HG02642 (cell line): ENCODE data around the gene GTF2H2C.
A peak's percentile ranks its signal among the peaks of the same experiment; 100 is the strongest.
"Not testable (repeated sequence)": the region's sequence is repeated elsewhere in the genome, so short reads cannot be mapped to it uniquely, and the experiment has no call there.

Source experiments
- ATAC-seq: cut with Tn5 transposase; IDR thresholded peaks from one replicate; pipeline ENCODE4 v1.9.1; 2021; ENCODE audit warnings: mild to moderate bottlenecking; ENCODE audit not compliant: unreplicated experiment, poor library complexity

Gene GTF2H2C

GRCh38 chr5:69559908-69560330 lies at the start of gene GTF2H2C:
GTF2H2C (plus strand) TSS chr5:69560191; CDS start chr5:69565133, 4,942 bp downstream.
- peak; percentile 98 for ATAC-seq

DNA sequence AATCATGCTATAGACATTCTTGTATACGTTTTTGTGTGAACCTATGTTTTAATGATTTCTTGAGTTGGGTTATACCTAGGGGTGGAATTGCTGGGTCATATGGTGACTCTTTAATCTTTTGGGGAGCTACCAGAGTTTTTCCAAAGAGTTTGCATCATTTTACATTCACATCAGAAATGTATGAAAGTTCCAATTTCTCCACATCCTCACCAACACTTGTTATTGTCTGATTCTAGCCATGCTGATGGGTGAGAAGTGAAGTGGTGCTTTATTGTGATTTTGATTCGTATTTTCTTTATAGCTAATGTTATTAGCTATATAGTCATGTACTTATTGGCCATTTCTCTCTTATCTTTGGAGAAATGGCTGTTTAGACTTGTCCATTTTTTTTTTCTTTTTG lies 49.3 kb upstream of the GTF2H2C start:
- ATAC-seq, result no peak

DNA sequence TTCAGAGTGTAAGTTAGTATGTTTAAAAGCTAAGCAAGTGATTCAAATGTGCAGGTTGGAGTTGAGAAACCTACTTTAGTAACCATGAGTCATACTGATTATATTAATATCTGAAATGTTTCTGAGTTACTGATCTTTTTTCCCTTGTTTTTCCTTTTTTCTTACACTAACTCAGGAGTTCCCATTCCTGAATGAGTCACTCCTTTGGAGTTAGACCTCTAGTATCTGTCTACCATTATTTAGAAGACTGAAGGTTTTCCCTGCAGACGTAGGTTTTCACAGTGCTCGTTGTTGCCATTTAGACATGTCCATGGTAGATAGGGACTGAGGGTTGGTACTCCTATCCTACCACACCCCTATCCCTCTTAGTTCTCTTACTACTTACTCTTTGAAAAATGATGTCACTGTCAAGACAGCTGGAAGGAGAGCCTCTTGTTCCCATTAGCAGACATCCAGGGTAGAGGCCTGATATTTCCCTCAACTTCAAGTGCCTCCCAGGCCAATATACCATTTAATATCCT lies 47.2 kb upstream of the GTF2H2C start:
- ATAC-seq, result no peak

DNA sequence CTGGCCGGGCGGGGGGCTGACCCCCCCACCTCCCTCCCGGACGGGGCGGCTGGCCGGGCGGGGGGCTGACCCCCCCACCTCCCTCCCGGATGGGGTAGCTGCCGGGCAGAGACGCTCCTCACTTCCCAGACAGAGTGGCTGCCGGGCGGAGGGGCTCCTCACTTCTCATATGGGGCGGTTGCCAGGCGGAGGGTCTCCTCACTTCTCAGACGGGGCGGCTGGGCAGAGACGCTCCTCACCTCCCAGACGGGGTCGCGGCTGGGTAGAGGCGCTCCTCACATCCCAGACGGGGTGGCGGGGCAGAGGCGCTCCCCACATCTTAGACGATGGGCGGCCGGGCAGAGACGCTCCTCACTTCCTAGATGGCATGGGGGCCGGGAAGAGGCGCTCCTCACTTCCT lies 44.4 kb upstream of the GTF2H2C start:
- not testable (repeated sequence) for ATAC-seq

- ATAC-seq, result no peak
Measured at GRCh38 chr5:69516769-69517168, 43.2 kb upstream of the GTF2H2C start.

DNA sequence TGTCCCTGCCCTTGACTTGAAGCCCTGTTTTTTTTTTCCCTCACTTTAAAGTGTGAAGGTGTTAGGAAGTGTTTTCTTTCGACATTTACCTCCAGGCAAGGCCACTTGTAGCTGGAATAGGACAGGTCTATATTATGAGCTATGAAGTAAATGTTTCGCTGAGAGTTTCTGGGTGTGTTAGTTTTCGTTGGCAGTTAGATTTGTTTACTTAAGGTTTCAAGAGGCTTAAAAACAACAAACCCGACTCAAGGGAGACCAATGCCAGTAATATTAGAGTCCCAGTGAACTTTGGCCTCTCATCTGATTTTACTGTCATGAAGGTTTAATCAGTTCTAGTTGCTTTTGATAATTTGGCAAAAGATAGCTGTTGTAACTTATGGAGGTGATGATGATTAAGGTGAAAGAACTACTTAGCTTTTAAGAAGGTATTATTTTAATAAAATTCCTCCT lies 42.2 kb upstream of the GTF2H2C start:
- no peak for ATAC-seq

DNA sequence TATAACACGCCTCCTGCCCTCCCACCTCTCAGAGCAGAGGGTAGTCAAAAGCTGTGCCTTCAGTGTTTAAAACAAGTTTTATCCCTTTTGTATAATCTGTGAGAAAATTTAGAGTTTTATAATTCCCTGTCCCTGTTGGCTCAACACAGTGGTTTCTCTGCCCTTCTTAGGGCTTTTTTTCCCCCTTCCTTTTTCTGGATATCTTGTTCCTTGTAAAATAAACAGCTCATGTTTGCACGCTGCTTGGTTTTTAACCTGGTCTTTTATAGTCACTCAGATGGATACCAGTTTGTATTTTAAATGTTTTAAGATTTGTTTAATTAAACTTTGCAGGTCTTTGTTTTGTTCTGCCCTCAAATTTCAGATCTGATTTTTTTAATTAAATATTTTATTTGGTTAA lies 40.7 kb upstream of the GTF2H2C start:
- ATAC-seq, result no peak

DNA sequence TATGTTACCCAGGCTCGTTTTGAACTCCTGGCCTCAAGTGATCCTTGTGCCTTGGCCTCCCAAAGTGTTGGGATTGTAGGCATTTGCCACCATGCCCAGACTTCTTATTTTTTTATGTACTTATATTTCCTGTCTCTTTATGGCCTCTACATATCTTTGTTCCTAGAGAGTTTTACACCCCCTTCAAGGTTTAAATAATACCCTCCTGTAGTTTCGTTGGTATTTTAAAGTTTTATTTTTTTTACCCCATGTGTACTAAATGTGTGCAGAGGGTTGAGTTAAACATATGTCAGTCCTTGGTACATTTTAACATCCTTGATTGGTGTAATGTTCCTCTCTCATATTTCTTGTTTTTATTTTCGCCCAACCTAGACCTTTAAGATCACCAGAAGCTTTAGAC lies 38.0 kb upstream of the GTF2H2C start:
- ATAC-seq, result no peak

DNA sequence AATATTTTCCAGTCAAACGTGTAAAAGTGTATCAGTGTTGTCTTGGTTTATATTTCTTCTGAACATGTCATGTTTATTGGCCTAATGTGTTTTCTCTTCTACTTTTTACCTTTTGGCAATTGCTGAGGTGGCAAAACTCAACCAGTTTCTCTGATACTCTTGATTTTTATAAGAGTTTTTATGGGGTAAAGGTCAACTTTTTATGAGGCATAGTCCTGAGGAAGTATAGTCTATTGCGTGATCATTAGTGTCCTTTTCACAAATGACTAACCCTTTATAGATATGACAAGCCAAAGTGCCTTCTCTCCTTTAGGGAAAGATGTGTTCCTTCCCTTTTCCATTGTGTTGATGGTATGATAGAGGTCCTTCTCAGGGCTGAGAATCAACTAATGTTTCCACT lies 34.5 kb upstream of the GTF2H2C start:
- ATAC-seq, result no peak

DNA sequence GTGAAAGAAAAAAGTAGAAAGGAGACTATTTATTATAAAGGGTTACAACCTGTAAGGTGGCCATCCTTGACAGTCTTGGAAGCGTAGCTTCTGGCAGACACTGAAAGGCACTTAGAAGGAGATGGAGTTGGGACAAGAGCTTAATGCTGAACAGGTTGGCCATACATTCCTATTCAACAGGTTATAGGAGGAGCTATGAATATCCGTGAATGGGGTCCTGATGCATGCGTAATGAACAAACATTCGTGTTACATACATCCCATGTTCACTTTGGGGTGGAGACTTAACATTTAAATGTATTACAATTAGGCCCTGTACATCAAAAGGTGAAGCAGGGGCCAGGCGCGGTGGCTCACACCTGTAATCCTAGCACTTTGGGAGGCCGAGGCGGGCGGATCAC lies 33.3 kb upstream of the GTF2H2C start:
- no peak for ATAC-seq

GRCh38 chr5:69527128-69527770 lies 32.7 kb upstream of the GTF2H2C start:
- no peak for ATAC-seq

- ATAC-seq, result no peak
Measured at GRCh38 chr5:69528035-69528434, 32.0 kb upstream of the GTF2H2C start.

DNA sequence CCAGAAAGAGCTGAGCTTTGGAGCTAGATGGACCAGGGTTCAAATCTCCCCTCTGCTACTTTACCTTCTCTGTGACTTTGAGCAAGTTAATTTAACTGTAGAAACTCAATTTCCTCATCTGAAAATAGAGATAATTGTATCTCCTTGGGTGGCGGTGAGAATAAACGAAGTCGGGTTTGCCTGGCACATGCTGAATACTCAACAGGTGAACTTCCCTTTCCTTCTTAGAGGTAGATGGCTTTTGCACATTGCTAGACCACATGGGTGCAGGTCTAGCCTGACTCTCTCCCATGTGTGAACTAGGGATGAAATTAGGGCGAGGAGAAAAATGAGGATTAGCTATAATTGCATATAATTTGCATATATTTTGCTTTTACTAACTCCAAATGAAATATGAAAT lies 31.4 kb upstream of the GTF2H2C start:
- no peak for ATAC-seq

DNA sequence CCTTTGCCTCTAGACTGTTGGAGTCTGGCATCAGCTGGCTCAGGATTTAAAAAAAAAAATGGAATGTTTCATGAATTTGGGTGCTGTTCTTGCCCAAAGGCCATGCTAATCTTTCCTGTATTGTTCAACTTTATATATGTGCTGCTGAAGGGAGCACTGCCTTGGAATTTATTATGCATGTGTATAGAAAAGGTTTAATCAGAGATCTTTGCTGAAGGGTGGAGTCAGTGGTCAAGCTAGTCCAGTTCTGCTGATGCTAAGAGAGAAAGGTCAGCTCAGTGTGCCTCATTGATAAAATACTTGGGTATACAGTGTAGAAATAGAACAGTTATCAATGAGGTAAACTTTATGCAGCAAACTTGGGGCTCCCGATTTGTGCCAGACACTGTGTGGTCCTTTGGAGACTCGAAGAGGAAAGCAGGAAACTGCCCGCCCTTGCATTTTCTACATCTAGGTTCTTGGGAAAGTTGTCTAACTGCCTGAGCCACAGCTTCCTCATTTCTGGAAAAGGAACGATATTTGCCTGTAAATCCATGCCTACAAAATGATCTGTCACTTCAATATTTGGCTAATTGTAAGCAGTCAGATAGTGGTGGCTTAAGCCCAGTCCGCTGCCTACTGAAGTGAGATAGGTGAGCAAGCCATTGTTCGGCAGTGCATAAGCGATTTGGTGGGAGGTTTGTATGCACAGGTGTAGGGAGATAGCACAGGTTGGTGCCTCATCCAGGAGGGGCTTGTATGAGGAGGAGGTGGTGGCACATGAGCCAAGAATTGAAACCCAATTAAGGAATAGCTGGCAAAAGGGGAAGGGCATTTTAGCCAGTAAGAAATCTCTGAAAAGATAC lies 29.2 kb upstream of the GTF2H2C start:
- no peak for ATAC-seq

DNA sequence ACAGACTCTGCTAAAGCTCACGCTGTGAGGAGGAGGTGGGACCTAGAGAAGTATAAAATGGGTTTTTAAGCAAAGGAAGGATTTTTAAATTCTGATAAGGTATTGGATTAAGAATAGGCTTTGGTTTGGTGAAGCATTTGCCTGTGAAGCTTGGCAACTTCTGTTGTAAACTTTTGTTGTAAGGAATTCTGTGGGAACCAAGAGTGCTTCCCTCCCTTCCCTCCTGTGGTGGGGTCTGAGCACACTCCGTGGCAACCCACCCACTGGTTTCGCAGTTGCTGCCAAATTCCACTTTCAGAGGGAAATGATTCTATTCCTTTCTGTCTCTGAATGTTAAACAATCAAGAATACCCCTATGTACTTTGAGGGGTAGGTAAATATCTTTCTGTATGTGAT lies 28.6 kb upstream of the GTF2H2C start:
- no peak for ATAC-seq

DNA sequence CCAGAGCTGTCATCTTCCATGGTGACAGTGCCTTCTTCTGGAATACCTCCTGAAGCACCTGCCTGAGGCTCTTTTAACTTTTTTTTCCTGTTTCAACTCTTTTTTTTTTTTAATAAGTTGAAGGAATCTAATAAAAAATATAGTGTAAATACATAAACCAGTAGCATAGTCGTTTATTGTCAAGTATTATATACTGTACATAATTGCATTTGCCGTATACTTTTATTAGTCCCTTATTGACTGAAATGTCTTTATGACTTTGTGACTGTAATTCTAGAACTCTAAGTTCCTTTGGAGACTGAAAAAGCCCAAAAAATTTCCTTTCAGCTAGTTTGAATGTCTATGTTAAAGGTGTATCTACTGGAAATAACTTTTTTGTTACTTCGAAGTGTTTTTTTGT lies 22.1 kb upstream of the GTF2H2C start:
- not testable (repeated sequence) for ATAC-seq

GRCh38 chr5:69538735-69539134 lies 21.3 kb upstream of the GTF2H2C start:
- ATAC-seq, result not testable (repeated sequence)

- not testable (repeated sequence) for ATAC-seq
Measured at GRCh38 chr5:69541347-69541746, 18.6 kb upstream of the GTF2H2C start.

DNA sequence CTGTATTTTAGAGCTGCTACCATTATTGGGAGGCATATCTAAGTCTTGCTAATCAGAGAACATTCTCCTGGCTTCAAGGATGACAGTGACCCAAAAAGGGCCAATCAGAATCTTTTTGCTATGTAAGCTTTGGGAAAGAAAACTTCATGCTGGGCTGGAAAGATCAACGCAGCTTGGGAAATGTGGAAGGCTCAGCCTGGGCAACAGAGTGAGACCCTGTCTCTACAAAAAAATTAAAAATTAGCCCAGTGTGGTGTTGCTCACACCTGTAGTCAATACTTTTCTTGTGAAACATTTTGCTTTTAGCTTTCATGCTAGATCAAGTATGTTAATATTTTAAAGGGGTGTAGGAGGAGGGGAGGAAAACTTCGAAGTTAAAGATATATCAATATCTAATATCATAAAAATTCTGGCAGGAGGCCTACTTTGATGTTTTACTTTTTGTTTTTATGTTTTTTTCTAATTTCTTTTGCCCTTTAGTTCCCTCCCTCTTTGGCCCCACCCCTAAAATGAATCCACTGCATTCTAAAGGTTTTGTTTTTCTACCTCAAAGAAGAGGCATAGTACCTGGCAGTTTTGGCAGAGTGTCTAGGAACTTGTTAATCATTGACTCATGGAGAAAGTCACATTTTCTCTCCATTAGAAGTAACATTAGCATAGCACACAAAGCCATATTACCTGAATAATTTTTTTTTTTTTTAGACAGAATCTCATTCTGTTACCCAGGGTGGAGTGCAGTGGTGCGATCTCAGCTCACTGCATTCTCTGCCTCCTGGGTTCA lies 17.0 kb upstream of the GTF2H2C start:
- not testable (repeated sequence) for ATAC-seq

DNA sequence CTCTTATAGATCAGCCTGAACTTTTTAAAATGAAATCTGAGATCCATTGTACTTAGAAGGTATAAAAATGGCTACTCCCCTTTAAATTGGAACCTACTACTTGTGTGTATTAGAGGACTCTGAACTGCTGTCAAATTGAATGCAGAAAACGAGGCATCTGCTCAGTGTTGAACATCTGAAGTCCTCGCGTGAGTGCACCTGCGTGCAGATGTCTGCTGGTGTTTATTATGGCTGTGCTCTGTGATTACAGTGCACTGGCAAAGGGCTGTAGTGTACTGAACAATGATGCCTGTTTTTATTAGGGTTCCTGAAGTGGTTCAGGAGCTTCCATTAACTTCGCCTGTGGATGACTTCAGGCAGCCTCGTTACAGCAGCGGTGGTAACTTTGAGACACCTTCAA lies 15.4 kb upstream of the GTF2H2C start:
- ATAC-seq, result not testable (repeated sequence)
